Effector memory CD8-positive, alpha-beta T cell (primary cell): ENCODE results near the gene SHANK3.

Source experiments
- ATAC-seq: fragments of 150-1000 bp; cut with Tn5 transposase; replicated peaks from 2 replicates; pipeline ENCODE4 v1.10.0; 2021; ENCODE audit warnings: mild to moderate bottlenecking, moderate library complexity
- DNase-seq, 3 experiments: peaks; one replicate each; pipeline ENCODE4 v3.0.0; 2021
- H3K27ac Mint-ChIP-seq, 2 donors: one replicate each; pipeline ENCODE4 v1.8.0; 2022; ENCODE audit warnings: mild to moderate bottlenecking in 2 of 2, mixed read lengths in 2 of 2, moderate library complexity in 2 of 2
- H3K27me3 Mint-ChIP-seq, 2 donors: one replicate each; pipeline ENCODE4 v1.8.0; 2022; ENCODE audit warnings: mixed read lengths in 2 of 2
- H3K36me3 Mint-ChIP-seq: one replicate; pipeline ENCODE4 v1.8.0; 2022; ENCODE audit warnings: mild to moderate bottlenecking, moderate library complexity, mixed read lengths; ENCODE audit not compliant: insufficient read depth
- H3K4me1 Mint-ChIP-seq, 2 donors: one replicate each; pipeline ENCODE4 v1.8.0; 2022; ENCODE audit warnings: low read depth in 2 of 2, mixed read lengths in 2 of 2
- H3K4me3 Mint-ChIP-seq, 2 donors: one replicate each; pipeline ENCODE4 v1.8.0; 2022; ENCODE audit warnings: mild to moderate bottlenecking in 2 of 2, mixed read lengths in 2 of 2, moderate library complexity in 2 of 2
- H3K9me3 Mint-ChIP-seq, 2 donors: one replicate each; pipeline ENCODE4 v1.8.0; 2022; ENCODE audit warnings: mixed read lengths in 2 of 2
- total RNA-seq, 9 experiments: gene quantifications; one replicate each; lab custom pipeline; 2026; lab: John Stamatoyannopoulos, UW

The SHANK3 gene
- 0 to 0.84 (median 0.06) reads per million in 9 experiments for total RNA-seq

DNA sequence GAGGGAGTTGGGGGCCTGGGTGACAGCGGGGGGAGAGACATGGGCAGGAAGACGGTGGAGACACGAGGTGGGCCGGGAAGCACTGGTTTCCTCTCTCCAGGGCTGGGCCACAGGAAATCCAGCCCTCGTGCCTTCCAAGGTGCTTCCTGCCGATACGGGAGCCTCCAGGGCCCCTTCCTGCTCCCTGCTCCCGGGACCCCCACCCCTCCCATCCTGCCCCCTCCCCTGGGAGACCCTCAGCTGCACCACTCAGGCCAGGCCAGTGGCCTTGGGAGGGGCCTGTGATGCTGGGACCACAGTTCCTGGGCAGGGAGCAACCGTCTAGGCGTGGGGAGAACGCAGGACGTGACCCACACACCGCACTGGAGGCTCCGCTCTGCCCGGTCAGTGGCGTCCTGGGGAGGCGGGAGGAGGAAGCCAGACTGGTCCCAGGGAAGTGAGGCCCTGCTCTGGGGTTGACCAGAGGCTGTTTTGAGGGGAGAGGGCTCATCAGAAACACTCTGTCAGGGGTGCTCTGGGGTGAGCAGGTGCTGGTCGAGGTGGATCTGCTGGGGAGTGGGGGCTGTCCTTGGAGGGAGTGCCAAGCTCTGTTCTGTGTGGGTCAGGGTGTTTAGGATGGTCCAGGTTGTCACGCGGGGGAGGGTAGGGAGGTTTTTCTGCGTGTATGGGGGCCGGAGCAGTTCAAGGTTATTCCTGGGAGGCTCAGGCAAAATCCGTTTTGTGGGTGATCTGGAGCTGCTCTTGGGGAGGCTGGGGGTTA, at the start of gene SHANK3:
SHANK3 (plus strand) TSS at position 353 of the 760 bp plus-strand sequence.
- Mint-ChIP-seq H3K27ac (peak within 1 kb of the TSS; percentile 30 to 45), H3K27me3 (peaks cover 57 to 68% of the 10 kb centered on the region in 2 donors), H3K4me1 (peaks cover 8 to 9% of the 10 kb centered on the region in 2 donors), H3K9me3 (no peaks in the 10 kb centered on the region), H3K36me3 (peaks cover 8% of the 10 kb centered on the region), H3K4me3 (peak within 1 kb of the TSS; percentile 45 to 59)
- ATAC-seq, result no peak
- no peak for DNase-seq

DNA sequence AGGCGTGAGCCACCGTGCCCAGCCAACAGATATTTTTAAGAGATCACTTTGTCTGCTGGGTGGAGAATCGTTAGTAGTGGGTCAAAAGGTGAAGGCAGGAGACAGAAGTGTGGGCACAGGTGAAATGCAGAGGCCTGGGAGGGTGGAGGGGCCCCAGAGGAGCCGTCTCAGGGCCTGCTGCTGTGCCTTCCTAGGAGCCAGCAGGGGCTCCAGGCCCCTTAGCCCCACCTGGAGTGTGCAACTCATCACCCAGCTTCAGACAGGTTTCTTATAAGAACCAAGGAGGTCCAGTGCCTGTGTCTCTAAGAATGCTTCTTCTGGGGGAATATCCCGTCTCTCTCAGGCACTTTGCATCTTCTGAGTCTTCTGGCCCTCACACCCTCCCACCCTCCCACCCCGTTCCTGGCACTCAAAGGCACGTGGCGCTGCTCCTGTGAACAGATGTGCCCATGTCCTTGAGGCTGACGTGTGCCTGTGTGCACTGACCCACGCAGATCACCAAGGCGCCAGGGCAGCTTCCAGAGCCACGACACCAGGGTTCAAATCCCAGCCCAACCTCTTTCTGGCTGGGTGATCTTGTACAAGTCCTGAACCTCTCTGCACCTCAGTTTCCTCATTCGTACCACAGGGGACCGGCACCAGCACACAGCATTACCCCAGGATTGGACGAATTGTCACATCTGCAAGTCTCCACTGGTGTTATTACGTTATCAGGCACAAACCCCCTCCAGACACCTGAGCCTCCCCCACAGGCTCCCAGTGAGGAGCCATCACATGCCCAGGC, 48.1 kb upstream of the SHANK3 start:
- H3K4me3 Mint-ChIP-seq, result no peak overlapping the region
- peaks cover 25% of the 10 kb centered on the region for H3K36me3 Mint-ChIP-seq
- peaks cover 42 to 46% of the 10 kb centered on the region in 2 donors for H3K4me1 Mint-ChIP-seq
- H3K9me3 Mint-ChIP-seq, result no peaks in the 10 kb centered on the region
- no peaks in the 10 kb centered on the region for H3K27me3 Mint-ChIP-seq
- no peak for DNase-seq
- no peak for ATAC-seq
- H3K27ac Mint-ChIP-seq, result peak overlapping the region in 1 of 2 donors; percentile 59

DNA sequence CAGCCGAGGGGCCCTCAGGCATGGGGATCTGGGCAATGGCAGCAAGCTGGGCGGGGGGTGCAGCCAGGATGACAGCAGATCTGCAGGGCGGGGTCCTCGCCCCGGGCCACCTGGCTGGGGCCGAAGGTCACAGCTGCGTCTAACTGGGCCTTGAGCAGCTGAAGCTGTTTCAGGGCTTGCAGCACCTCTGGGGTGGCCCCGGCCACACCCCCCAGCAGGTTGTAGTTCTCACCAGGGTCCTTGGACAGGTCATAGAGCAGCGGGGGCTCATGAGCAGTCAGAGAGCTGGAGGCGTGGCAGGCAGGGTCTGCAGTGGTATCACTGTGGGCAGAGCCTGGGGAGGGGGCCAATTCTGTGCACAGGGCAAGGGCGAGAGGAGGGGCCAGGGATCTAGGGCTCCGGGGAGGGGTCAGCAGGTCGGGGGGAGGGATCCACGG, 47.5 kb upstream of the SHANK3 start:
- peaks cover 36 to 43% of the 10 kb centered on the region in 2 donors for H3K4me1 Mint-ChIP-seq
- no peak overlapping the region for H3K27ac Mint-ChIP-seq
- no peak for DNase-seq

DNA sequence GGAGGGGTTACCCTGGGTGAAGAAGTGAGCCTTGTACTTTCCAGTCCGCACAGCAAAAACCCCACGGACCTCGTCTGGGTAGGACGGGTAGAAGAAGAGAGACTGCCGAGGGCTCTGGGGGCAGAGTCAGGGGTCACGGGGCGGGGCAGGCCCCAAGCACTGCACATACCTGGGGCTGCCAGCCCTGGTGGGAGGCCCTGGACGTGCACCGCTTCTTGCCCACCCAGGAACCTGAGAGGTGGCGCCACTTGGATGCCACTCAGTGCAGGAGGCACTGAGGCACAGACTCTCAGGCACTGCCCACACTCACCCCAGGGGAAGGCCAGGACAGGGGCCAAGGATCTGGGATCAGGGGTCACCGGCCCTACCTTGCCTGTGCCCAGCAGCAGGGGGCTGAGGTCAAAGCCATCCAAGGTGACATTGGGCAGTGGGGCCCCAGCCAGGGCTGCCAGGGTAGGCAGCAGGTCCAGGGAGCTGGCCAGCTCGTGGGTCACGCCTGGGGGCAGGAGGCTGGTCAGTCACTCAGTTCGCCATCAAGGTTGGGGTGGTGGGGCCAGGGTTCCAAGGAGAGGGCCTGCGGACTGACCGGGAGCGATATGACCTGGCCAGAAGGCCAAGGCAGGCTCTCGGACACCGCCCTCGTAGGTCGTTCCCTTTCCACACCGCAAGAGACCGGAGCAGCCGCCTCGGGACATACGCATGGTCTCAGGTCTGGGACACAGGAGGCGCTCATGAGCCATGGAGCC, 46.9 kb upstream of the SHANK3 start:
- no peaks in the 10 kb centered on the region for H3K27me3 Mint-ChIP-seq
- H3K4me3 Mint-ChIP-seq, result no peak overlapping the region
- no peak for DNase-seq
- peak overlapping the region in 1 of 2 donors; percentile 25 for H3K27ac Mint-ChIP-seq
- H3K36me3 Mint-ChIP-seq, result peaks cover 27% of the 10 kb centered on the region
- no peak for ATAC-seq
- H3K9me3 Mint-ChIP-seq, result no peaks in the 10 kb centered on the region
- peaks cover 33 to 39% of the 10 kb centered on the region in 2 donors for H3K4me1 Mint-ChIP-seq

More for the DNA sequence above, 47.5 kb upstream of the SHANK3 start:
- no peaks in the 10 kb centered on the region for H3K9me3 Mint-ChIP-seq
- peaks cover 31% of the 10 kb centered on the region for H3K36me3 Mint-ChIP-seq
- H3K27me3 Mint-ChIP-seq, result no peaks in the 10 kb centered on the region
- H3K4me3 Mint-ChIP-seq, result no peak overlapping the region
- no peak for ATAC-seq

DNA sequence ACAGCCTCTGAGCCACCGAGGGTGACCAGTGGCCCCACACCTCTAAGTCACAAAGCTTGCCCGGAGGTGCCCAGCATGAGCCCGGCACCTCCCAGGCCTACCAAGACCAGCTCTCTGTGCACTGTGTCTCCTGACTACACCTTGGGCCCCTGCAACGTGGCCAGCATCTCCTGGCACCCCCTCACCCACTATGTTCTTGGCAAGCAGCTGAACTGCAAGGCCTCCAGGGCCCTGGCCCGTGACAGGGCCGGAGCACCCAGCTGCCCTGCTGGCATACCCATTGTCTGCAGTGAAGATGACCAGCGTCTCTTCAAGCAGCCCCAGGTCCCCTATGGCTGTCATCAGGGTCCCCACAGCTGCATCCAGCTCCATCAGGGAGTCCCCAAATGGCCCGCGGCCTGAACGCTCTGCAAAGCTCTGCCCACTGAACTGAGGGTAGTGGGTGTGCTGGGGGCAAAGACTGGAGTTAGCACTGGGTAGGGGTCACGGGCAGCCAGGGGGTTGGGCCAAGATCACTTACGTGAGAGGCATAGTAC, 46.2 kb upstream of the SHANK3 start:
- Mint-ChIP-seq H3K27ac (peak overlapping the region in 1 of 2 donors; percentile 25), H3K4me1 (peaks cover 27 to 33% of the 10 kb centered on the region in 2 donors), H3K36me3 (peaks cover 27% of the 10 kb centered on the region), H3K9me3 (no peaks in the 10 kb centered on the region), H3K4me3 (peak overlapping the region; percentile 51 to 73), H3K27me3 (no peaks in the 10 kb centered on the region)
- ATAC-seq (no peak), DNase-seq (no peak)

DNA sequence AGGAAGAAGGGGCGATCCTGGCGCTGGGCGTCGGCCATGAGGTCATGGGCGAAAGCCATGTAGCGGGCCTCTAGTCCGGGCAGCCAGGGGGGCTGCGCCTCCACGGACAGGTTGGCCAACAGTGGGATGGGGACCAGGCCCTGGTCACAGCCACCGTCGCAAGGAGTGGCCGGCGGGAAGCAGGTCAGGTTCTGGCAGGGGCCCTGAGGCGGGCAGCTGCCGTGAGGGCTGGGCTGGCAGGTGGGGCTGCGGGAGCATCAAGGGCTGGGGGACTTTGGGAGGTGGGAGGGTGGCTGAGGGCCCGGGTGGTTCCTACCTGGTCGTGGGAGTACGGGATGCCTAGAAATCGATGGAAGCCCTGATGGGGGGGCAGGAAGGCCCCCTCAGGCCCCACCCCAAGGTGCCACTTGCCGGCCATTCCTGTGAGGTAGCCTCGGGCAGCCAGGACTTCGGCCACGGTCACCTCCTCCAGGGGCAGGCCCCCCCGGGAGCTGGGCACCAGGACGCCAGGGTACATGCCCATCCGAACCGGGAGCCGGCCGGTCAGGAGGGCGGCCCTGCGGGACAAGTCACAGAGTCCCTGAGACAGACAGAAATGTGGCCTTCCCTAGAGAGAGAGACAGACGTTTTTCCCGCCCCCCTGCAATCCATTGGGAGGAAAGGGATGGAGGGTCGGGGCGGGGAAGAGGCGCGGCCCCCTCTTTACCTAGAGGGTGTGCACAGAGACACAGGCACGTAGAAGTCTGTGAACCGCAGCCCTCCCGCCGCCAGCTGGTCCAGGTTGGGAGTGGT, 45.6 kb upstream of the SHANK3 start:
- Mint-ChIP-seq H3K27ac (peak overlapping the region in 1 of 2 donors; percentile 10), H3K4me3 (peak overlapping the region; percentile 73 to 77)
- DNase-seq, result no peak

DNA sequence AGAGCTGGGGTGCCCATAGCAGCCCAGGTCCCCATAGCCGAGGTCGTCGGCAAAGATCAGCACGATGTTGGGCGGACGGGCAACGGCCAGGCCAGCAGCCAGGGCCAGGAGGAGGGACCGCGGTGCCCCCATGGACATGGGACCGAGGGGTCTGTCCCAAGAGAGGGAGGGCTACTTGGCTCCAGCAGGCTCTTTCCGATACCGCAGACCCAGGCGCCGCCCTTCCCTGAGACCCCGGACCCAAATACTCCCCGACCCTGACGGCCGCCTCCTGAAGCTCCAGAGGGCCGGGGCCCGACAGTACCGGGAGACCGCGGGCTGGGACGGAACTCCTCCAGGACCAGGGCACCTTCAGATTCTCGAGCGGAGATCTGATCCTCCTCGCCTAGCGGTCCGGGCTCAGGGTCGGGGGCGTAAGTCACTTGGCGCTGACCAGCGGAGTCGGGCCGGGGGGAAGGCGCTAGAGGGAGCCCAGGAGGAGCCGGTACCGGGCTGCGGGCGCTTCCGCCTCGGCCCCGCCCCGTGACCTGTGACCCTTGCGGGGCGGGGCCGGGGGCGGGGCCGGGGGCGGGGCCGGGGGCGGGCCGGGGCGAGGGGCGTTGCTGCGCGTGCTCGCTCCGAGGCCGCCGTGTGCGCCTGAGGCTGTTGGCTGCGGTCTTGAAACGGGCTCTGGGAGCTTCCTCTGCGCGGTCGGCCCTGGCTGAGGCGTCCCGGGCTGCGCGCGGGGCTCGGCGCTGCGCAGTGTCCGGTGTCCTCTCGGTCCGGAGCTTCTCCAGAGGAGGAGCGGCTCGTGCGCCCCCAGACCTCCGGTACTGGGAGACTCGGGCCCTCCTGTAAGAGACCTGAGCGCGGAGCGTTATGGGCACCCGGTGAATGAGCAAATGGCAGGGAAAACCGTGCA, 44.7 kb upstream of the SHANK3 start, which contains the start of gene ARSA:
ARSA (minus strand) TSS at position 511 of the 901 bp plus-strand sequence; CDS start at position 138, 373 bp downstream.
- Mint-ChIP-seq H3K27me3 (no peaks in the 10 kb centered on the region), H3K27ac (peak within 1 kb of the TSS; percentile 82 to 93), H3K4me3 (peak within 1 kb of the TSS; percentile 73 to 77), H3K36me3 (peaks cover 24% of the 10 kb centered on the region), H3K9me3 (no peaks in the 10 kb centered on the region), H3K4me1 (peaks cover 13 to 18% of the 10 kb centered on the region in 2 donors)
- ATAC-seq, result peak; percentile 82
- peak; percentile 20 to 72 (median 66) for DNase-seq

More for the DNA sequence above, 45.6 kb upstream of the SHANK3 start:
- Mint-ChIP-seq H3K27me3 (no peaks in the 10 kb centered on the region), H3K4me1 (peaks cover 20 to 26% of the 10 kb centered on the region in 2 donors), H3K9me3 (no peaks in the 10 kb centered on the region), H3K36me3 (peaks cover 24% of the 10 kb centered on the region)
- no peak for ATAC-seq

DNA sequence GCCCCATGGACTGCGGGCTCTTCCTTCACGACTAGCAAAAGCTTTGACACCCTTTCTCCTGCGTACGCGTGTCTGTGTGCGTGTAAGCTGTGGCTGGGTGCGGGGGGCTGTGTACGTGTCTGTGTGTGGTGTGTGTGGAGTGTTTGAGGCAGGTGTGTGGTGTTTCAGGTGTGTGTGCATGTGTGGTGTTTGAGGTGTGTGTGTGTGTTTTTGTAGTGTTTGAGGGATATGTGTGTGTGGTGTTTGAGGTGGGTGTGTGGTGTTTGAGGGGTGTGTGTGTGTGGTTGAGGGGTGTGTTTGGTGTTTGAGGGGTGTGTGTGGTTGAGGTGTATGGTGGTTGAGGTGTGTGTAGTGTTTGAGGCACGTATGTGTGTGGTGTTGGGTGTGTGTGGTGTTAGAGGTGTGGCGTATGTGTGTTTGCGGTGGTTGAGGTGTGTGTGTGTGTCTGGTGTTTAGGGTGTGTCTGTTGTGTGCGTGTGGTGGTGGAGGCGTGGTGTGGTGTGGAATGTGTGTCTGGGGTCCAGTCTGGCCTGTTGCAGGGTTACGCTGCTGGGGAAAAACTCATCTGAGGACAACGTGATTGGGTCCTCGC, 44.0 kb upstream of the SHANK3 start:
- H3K27ac Mint-ChIP-seq, result peak overlapping the region; percentile 82 to 93
- peaks cover 11 to 16% of the 10 kb centered on the region in 2 donors for H3K4me1 Mint-ChIP-seq
- peaks cover 0 to 3% of the 10 kb centered on the region in 2 donors for H3K27me3 Mint-ChIP-seq
- peak overlapping the region; percentile 73 to 77 for H3K4me3 Mint-ChIP-seq
- H3K9me3 Mint-ChIP-seq, result no peaks in the 10 kb centered on the region
- H3K36me3 Mint-ChIP-seq, result peaks cover 24% of the 10 kb centered on the region
- peak; percentile 56 for ATAC-seq
- DNase-seq, result peak; percentile 48 to 64 (median 61)

DNA sequence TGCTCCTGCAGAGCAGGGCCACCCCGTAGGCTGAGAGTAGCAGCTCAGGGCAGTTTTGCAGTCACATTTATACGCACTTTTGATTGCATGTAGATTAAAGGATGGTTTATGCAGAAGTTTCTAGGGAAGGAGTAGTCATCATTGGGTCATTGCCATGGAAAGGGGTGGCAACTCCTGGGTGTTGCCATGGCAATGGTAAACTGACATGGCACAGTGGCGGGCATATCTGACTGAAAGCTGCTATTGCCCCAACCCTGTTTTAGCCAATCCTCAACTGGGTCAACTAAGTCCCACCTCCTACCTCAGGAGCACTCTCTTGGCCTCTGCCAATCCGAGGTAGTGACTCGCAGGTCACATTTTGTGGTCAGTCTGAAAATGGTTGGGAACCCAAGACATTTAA, 42.2 kb upstream of the SHANK3 start:
- DNase-seq, result no peak
- Mint-ChIP-seq H3K27ac (no peak overlapping the region), H3K27me3 (peaks cover 0 to 12% of the 10 kb centered on the region in 2 donors), H3K36me3 (peaks cover 24% of the 10 kb centered on the region), H3K4me1 (peaks cover 11 to 14% of the 10 kb centered on the region in 2 donors), H3K9me3 (no peaks in the 10 kb centered on the region), H3K4me3 (no peak overlapping the region)
- no peak for ATAC-seq

DNA sequence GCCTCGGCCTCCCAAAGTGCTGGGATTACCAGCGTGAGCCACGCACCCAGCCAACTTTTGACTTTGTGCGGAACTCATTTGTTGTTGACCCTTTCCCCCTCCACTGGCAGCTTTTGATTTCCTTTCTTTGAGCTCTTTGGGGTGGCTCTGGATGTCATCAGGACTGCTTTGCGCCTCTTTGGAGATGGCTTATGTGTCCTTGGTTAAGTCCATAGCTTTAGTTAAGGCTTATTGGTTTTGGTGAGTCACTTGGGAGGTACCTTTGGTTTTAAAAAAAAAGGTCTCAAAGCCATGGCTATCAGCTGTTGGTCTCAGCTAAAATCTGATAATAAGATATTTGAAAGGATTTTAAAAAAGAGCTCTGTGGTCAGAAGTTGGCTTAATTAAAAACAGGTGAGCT, 39.5 kb upstream of the SHANK3 start:
- H3K4me1 Mint-ChIP-seq, result peaks cover 10 to 11% of the 10 kb centered on the region in 2 donors
- peaks cover 0 to 19% of the 10 kb centered on the region in 2 donors for H3K27me3 Mint-ChIP-seq
- no peak overlapping the region for H3K27ac Mint-ChIP-seq
- no peak for DNase-seq
- H3K9me3 Mint-ChIP-seq, result no peaks in the 10 kb centered on the region
- no peak for ATAC-seq
- no peak overlapping the region for H3K4me3 Mint-ChIP-seq
- peaks cover 17% of the 10 kb centered on the region for H3K36me3 Mint-ChIP-seq

DNA sequence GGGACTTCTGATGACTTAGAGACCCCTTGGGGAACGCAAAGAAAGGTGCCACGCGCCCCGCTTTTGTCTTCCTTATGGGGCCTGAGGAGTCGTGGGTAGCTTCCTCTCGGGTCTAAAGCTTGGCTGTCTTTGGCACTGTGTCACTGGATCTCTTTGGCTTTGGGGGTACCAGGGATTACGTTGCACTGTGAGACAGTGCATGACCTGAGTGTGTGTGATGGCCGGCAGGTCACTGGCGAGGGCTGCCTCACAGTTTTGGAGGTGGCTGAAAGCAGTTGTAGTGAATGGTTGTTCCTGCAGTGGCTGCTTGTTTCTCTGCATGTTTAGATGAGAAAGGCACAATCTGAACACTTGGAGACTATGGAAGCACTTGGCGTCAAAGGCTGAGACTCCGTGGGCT, 38.9 kb upstream of the SHANK3 start:
- ATAC-seq (no peak), DNase-seq (no peak)
- Mint-ChIP-seq H3K9me3 (no peaks in the 10 kb centered on the region), H3K4me1 (peaks cover 5 to 6% of the 10 kb centered on the region in 2 donors), H3K27me3 (peaks cover 0 to 19% of the 10 kb centered on the region in 2 donors), H3K4me3 (no peak overlapping the region), H3K36me3 (peaks cover 10% of the 10 kb centered on the region), H3K27ac (no peak overlapping the region)
